ENCODE measurements around the gene MOB1B. TPM values are rescaled to one million over a fixed set of nuclear protein-coding genes. Genes with fewer than 3 reads are reported as not detected.

The MOB1B gene
- total and polyA plus RNA-seq, 2 of the 13 experiments (the other 11 are each of a cell fraction or from before 2014, with no cell fraction given), result 3.9 to 4.0 TPM

DNA sequence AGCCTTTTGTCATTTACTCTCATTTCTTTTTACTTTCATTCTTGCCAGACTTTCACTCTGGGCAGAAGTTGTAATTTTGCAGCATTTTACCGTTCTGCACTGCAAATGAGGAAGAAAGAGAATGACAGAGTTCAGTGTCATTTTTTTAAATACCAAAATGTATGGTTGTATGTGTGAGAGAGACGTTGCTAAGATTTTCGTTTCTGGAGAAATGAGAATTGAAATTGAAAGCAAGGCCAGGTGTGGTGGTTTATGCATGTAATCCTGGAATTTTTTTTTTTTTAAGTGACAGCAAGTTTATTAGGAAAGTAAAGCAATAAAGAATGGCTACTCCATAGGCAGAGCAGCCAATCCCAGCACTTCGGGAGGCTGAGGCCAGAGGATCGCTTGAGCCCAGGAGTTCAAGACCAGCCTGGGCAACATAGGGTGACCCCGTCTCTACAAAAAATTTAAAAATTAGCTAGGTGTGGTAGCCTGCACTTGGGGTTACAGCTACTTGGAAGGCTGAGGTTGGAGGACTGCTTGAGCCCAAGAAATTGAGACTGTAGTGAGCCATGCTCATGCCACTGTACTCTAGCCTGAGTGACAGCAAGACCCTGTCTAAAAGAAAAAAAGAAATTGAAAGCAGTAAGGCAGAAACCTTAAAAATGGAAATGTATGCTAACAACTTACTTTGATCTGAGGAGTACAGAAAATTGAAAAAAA, 104.2 kb downstream of the MOB1B start:
- Histone ChIP-seq H3K79me2 (ENCODE audit: insufficient read depth, low read length) (peaks cover 21% of the 10 kb centered on the region), H3K9me3 (ENCODE audit: low read length) (no peaks in the 10 kb centered on the region), H3K4me1 (ENCODE audit: insufficient read depth, low read length) (no peaks in the 10 kb centered on the region), H4K20me1 (ENCODE audit: insufficient read depth, low read length) (no peaks in the 10 kb centered on the region), H3K4me3 (replicated peaks in 1 of 3; ENCODE audit: insufficient read depth in 1 of 3, low read depth in 2 of 3, low read length in 3 of 3) (no peak overlapping the region), H3K36me3 (replicated peaks in 1 of 2; ENCODE audit: control insufficient read depth in 1 of 2, insufficient read depth in 2 of 2, low read length in 2 of 2) (no peaks in the 10 kb centered on the region), H3K9ac (ENCODE audit: insufficient read depth, low read depth, low read length) (no peak overlapping the region), H3K4me2 (ENCODE audit: low read depth, low read length) (no peak overlapping the region), H2AFZ (ENCODE audit: low read length) (no peak overlapping the region), H3K27me3 (ENCODE audit: control insufficient read depth in 1 of 2, insufficient read depth in 2 of 2, low read length in 2 of 2) (no peaks in the 10 kb centered on the region), H3K27ac (ENCODE audit: extremely low read length, insufficient read depth, low read length) (no peak overlapping the region)
- ATAC-seq, result no peak
- no peak for FAIRE-seq
- TF ChIP-seq KLF16 (CRISPR knock-in tag; IDR thresholded peaks at IDR 0.05) (no peak), ZNF747 (CRISPR knock-in tag; IDR thresholded peaks at IDR 0.05; ENCODE audit: borderline replicate concordance) (no peak), BRD4 (CRISPR knock-in tag; IDR thresholded peaks at IDR 0.05) (no peak), RARG (CRISPR knock-in tag; IDR thresholded peaks at IDR 0.05; ENCODE audit: low read depth) (no peak)
- TF ChIP-seq, protein P1, sequence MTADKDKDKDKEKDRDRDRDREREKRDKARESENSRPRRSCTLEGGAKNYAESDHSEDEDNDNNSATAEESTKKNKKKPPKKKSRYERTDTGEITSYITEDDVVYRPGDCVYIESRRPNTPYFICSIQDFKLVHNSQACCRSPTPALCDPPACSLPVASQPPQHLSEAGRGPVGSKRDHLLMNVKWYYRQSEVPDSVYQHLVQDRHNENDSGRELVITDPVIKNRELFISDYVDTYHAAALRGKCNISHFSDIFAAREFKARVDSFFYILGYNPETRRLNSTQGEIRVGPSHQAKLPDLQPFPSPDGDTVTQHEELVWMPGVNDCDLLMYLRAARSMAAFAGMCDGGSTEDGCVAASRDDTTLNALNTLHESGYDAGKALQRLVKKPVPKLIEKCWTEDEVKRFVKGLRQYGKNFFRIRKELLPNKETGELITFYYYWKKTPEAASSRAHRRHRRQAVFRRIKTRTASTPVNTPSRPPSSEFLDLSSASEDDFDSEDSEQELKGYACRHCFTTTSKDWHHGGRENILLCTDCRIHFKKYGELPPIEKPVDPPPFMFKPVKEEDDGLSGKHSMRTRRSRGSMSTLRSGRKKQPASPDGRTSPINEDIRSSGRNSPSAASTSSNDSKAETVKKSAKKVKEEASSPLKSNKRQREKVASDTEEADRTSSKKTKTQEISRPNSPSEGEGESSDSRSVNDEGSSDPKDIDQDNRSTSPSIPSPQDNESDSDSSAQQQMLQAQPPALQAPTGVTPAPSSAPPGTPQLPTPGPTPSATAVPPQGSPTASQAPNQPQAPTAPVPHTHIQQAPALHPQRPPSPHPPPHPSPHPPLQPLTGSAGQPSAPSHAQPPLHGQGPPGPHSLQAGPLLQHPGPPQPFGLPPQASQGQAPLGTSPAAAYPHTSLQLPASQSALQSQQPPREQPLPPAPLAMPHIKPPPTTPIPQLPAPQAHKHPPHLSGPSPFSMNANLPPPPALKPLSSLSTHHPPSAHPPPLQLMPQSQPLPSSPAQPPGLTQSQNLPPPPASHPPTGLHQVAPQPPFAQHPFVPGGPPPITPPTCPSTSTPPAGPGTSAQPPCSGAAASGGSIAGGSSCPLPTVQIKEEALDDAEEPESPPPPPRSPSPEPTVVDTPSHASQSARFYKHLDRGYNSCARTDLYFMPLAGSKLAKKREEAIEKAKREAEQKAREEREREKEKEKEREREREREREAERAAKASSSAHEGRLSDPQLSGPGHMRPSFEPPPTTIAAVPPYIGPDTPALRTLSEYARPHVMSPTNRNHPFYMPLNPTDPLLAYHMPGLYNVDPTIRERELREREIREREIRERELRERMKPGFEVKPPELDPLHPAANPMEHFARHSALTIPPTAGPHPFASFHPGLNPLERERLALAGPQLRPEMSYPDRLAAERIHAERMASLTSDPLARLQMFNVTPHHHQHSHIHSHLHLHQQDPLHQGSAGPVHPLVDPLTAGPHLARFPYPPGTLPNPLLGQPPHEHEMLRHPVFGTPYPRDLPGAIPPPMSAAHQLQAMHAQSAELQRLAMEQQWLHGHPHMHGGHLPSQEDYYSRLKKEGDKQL (CRISPR knock-in tag; IDR thresholded peaks at IDR 0.05; ENCODE audit: low read depth), result no peak
- BruUV-seq (replicated peaks), result no TSS peak
- no peak for DNase-seq (ENCODE audit: low spot score)
- ChIA-PET CTCF (ENCODE audit: low intra/inter-chr PET ratio, low total read pairs) (no interaction called here), POLR2A (no interaction called here)
- intact Hi-C loops (cut with micrococcal nuclease; ENCODE audit: unreplicated experiment), result no loop called here
- in situ Hi-C loops (cut with HindIII; ENCODE audit: extremely low pct_ligation_motif_present, low pct_unique_long_range_greater_than_20kb), result loop anchor here (25.0 kb wide), 1 partner anchor 344 kb away; the partner anchor contains the start of gene JCHAIN
- WGBS (ENCODE audit: low lambda C conversion rate), result 94% methylated on average over 6 of the region's 6 CpGs
